AG04450 (cell line): ENCODE measurements around the gene INSYN2B. TPM values are rescaled to one million over a fixed set of nuclear protein-coding genes. Genes with fewer than 3 reads are reported as not detected.

Experiments
- CTCF ChIA-PET: fragments of 300-600, 350-600 bp; formaldehyde crosslinking; extraction: SDS; loops from one replicate; lab custom pipeline; 2022; ENCODE audit warnings: antibody characterized with exemption, inconsistent platforms; lab: Charles Lee
- POLR2A ChIA-PET: fragments of 350-600 bp; formaldehyde crosslinking; extraction: SDS; loops from one replicate; lab custom pipeline; 2021; ENCODE audit warnings: antibody characterized with exemption, inconsistent platforms; lab: Yijun Ruan, JAX
- DNase-seq: peaks from one replicate; pipeline ENCODE4 v3.0.0-alpha.2; 2011; ENCODE audit warnings: low read depth, low spot score
- H3K27ac ChIP-seq: one replicate; pipeline ENCODE4 v1.5.1; 2012; ENCODE audit warnings: low read depth, low read length, control low read depth
- H3K27me3 ChIP-seq: one replicate; pipeline ENCODE4 v1.6.0; 2012; ENCODE audit warnings: low read length; ENCODE audit not compliant: control insufficient read depth, insufficient read depth
- H3K4me3 ChIP-seq: 2 replicates; pipeline ENCODE4 v1.5.1; 2011; ENCODE audit warnings: mild to moderate bottlenecking, low read depth, low read length, control low read depth
- H3K9me3 ChIP-seq: 2 replicates; pipeline ENCODE4 v1.5.1; 2012; ENCODE audit warnings: low read length; ENCODE audit not compliant: control insufficient read depth, insufficient read depth
- polyA plus RNA-seq: library from polyadenylated mRNA; depleted of rRNA; stranded (reverse); fragments of >200 nt; gene quantifications from 2 replicates; pipeline ENCODE4 v1.2.3, GENCODE V29; 2011
- TF ChIP-seq, protein P1 (sequence below): IDR thresholded peaks from 2 replicates; pipeline ENCODE4 v1.5.1; 2011; ENCODE audit warnings: low read depth, low read length, control low read depth, inconsistent platforms

INSYN2B gene
- polyA plus RNA-seq, 1 experiment, result 6.8 TPM

DNA sequence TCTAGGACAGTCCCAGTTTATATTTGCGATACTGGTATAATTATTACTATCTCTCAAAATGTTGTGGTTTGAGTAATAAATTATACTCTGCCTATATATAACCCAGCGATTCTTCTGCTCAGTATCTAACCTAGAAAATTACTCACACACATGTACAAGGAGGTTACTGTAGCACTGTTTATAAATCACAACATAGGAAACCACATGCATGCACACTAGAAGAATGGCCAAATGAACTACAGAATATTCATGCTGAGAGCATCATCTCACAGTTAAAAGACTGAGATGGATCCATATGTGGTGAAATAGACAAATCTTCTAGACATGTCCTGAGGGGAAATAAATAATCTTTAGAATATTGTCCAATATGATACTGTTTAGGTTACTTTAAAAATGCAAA, 62.1 kb downstream of the INSYN2B start:
- Histone ChIP-seq H3K4me3 (no peak overlapping the region), H3K9me3 (no peaks in the 10 kb centered on the region), H3K27ac (no peak overlapping the region), H3K27me3 (no peaks in the 10 kb centered on the region)
- POLR2A ChIA-PET, result no interaction called here
- TF ChIP-seq, protein P1, sequence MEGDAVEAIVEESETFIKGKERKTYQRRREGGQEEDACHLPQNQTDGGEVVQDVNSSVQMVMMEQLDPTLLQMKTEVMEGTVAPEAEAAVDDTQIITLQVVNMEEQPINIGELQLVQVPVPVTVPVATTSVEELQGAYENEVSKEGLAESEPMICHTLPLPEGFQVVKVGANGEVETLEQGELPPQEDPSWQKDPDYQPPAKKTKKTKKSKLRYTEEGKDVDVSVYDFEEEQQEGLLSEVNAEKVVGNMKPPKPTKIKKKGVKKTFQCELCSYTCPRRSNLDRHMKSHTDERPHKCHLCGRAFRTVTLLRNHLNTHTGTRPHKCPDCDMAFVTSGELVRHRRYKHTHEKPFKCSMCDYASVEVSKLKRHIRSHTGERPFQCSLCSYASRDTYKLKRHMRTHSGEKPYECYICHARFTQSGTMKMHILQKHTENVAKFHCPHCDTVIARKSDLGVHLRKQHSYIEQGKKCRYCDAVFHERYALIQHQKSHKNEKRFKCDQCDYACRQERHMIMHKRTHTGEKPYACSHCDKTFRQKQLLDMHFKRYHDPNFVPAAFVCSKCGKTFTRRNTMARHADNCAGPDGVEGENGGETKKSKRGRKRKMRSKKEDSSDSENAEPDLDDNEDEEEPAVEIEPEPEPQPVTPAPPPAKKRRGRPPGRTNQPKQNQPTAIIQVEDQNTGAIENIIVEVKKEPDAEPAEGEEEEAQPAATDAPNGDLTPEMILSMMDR, result no peak
- CTCF ChIA-PET, result interaction anchor here (1.2 kb wide), 1 partner anchor 62 kb away, joined by 7 read pairs; the partner anchor contains the start of gene INSYN2B
- DNase-seq, result no peak

DNA sequence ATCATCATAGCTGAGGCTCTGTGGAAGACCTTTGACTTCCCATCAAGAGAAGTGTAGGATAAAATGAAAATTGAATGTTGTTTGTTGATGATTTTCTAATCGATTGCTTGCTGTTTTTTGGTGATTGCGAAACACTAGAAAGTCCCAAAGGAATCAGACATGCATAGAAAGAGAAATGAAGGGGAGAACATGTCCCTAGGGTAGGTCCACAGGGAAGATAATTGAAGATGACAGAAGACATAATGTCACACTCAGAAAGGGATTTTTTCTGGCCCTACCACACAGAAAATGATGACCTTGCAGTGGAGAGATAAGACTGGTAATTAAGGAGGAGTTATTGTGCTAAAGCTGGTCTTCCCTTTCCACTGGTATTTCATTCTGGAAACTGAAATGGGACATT, 62.8 kb downstream of the INSYN2B start:
- ChIA-PET CTCF (interaction anchor here (1.2 kb wide), 1 partner anchor 63 kb away, joined by 7 read pairs; the partner anchor contains the start of gene INSYN2B), POLR2A (interaction anchor here (0.6 kb wide), 1 partner anchor 1371 kb away, joined by 3 read pairs; no protein-coding TSS in a partner anchor)

DNA sequence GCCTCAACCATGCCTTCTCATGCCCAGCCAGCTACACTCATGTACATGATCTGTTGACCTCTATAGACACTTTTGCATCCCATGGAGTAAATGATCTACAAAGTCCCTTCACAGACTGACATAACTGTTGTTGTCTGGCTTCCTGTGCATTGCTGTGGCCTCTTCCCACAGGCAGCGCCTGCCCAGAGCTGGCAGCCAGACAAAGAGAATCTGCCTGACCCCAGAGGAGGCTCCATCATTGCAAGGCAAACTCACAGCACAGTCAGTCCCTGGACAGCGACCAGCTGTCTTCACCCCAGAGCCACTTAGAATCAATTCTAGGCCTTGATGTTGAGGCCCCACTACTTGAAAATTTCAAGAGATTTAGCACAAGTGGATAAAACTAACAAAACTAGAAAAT, 65.5 kb downstream of the INSYN2B start:
- Histone ChIP-seq H3K27me3 (no peaks in the 10 kb centered on the region), H3K9me3 (no peaks in the 10 kb centered on the region), H3K27ac (no peak overlapping the region), H3K4me3 (no peak overlapping the region)
- CTCF ChIA-PET, result interaction anchor here (2.3 kb wide), 1 partner anchor 66 kb away, joined by 5 read pairs; the partner anchor contains the start of gene INSYN2B
- POLR2A ChIA-PET, result no interaction called here
- TF ChIP-seq, protein P1, result no peak
- no peak for DNase-seq

More for the DNA sequence above, 62.8 kb downstream of the INSYN2B start:
- Histone ChIP-seq H3K27me3 (no peaks in the 10 kb centered on the region), H3K9me3 (no peaks in the 10 kb centered on the region), H3K27ac (no peak overlapping the region), H3K4me3 (no peak overlapping the region)
- TF ChIP-seq, protein P1, result no peak
- DNase-seq, result no peak

DNA sequence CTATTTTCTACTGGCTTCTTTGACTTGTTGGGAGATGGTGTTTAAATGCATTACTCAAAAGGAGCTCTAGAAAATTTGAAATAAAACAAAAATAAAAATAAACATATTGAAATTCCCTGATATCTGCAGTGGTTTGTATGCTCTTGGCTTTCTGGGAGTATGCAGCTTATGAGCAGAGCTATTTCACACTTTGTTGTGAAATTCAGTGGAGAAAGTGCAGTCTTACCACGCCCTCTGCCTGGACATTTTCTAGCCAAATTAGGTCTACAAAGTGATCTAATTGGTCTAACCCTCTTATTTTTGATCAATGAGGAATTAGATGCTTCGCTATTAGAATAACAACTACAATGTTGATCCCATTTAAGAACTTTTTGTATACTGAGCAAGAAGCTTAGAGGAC, 66.8 kb downstream of the INSYN2B start:
- Histone ChIP-seq H3K27ac (no peak overlapping the region), H3K9me3 (no peaks in the 10 kb centered on the region), H3K4me3 (no peak overlapping the region), H3K27me3 (no peaks in the 10 kb centered on the region)
- TF ChIP-seq, protein P1, result no peak
- ChIA-PET POLR2A (no interaction called here), CTCF (interaction anchor here (0.8 to 2.3 kb wide), 3 partner anchors 9 to 212 kb away, joined by 3 to 6 read pairs (median 5); partner anchors contain the start of gene INSYN2B)
- no peak for DNase-seq

DNA sequence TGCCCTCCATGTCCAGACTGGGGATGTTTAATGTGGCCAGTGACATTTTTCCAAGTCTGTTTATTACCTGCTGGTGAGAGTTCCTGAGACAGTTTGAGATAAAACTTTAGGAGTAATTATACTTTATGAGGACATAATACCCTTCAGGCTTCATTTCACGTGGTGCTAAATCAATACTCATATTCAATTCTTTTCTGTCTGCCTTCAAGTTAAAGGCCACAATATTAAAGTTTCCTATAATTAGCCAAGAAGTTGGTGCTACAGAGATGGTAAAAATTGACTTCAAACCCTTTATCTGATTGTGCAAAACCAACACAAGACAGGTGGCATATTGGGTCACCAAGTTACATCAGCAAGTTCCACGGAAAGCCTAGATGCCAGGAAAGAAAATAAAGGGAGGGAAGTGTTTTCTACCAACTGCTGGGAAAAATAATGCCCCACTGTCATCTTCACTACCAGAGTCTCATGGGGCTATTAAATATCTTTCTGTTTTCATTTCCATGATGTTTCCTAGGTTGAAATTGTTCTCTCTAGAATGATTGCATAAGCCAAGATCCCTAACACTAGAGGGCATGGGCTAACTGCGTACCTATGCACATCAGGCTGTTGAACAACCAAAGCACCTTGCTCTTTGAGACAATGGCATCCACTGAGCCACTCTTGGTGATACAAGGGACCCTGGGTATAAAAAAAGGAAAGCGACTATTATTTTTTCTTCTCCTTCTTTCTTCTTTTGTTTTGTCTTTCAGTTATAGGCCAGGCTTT, 68.7 kb downstream of the INSYN2B start:
- Histone ChIP-seq H3K4me3 (no peak overlapping the region), H3K9me3 (no peaks in the 10 kb centered on the region), H3K27me3 (no peaks in the 10 kb centered on the region), H3K27ac (no peak overlapping the region)
- TF ChIP-seq, protein P1, result no peak
- POLR2A ChIA-PET, result no interaction called here
- no peak for DNase-seq
- CTCF ChIA-PET, result interaction anchor here (2.2 kb wide), 1 partner anchor 69 kb away, joined by 5 read pairs; the partner anchor contains the start of gene INSYN2B
